H1 (cell line): ENCODE measurements around the gene DERL3. TPM values are rescaled to one million over a fixed set of nuclear protein-coding genes. Genes with fewer than 3 reads are reported as not detected.

Experiments
- FOSL1 ChIP-seq: IDR thresholded peaks from 2 replicates; pipeline ENCODE4 v1.6.1; 2011; ENCODE audit warnings: mild to moderate bottlenecking, low read depth, low read length, moderate library complexity; ENCODE audit not compliant: insufficient read depth
- HDAC6 ChIP-seq: IDR thresholded peaks from one replicate; pipeline ENCODE4 v1.7.1; 2012; ENCODE audit warnings: low read depth, mild to moderate bottlenecking, inconsistent platforms, low read length, moderate library complexity
- JUN ChIP-seq: IDR thresholded peaks from 2 replicates; pipeline ENCODE4 v1.6.1; 2011; ENCODE audit warnings: low read depth, mild to moderate bottlenecking, improper control_type of control experiment, low read length
- RFX5 ChIP-seq: IDR thresholded peaks from 2 replicates; pipeline ENCODE4 v1.6.1; 2011; ENCODE audit warnings: low read depth, low read length, improper control_type of control experiment, borderline replicate concordance
- USF2 ChIP-seq: IDR thresholded peaks from 2 replicates; pipeline ENCODE4 v1.6.1; 2011; ENCODE audit warnings: low read length, improper control_type of control experiment
- polyA plus RNA-seq, 7 experiments: library from polyadenylated mRNA; depleted of rRNA in 3 of 7; stranded (reverse) in 5 of 7; unstranded in 2 of 7; fragments of >200 nt in 5 of 7; fragments of 200-250 nt in 2 of 7; gene quantifications; 1 replicate in 5 of 7; 2 replicates in 1 of 7; 4 replicates in 1 of 7; pipeline versions ENCODE4 v1.2.1 to v1.2.3, GENCODE V29; 2011 to 2013; ENCODE audit warnings: missing spikeins in 2 of 7, mixed read lengths in 2 of 7
- total RNA-seq: library from RNA; stranded (reverse); fragmentation: NEBNext Ultra II Directional; extraction: Animal tissue kit (Norgen Biotek cat#: 25700); gene quantifications from 2 replicates; pipeline ENCODE4 v1.2.1, GENCODE V29; 2021

DERL3 gene
- total and polyA plus RNA-seq, 2 of the 8 experiments (the other 6 are each of a cell fraction or from before 2014, with no cell fraction given) = 8.7 to 19.5 TPM

- TF ChIP-seq RFX5 = no peak
- TF ChIP-seq FOSL1 = no peak
- no peak for TF ChIP-seq JUN
- no peak for TF ChIP-seq USF2
- no peak for TF ChIP-seq HDAC6
Measured at GRCh38 chr22:23832226-23833016, 6.4 kb downstream of the DERL3 start (continued).
